Lung (tissue), 12 donors: ENCODE data around the gene NPDC1. TPM values are rescaled to one million over a fixed set of nuclear protein-coding genes. Genes with fewer than 3 reads are reported as not detected.
"Not testable (repeated sequence)": the region's sequence is repeated elsewhere in the genome, so short reads cannot be mapped to it uniquely, and the experiment has no call there.

Experiments
- ATAC-seq: fragments of 200-7000 bp; cut with Tn5 transposase; one replicate; pipeline ENCODE4 v1.9.1; 2020; ENCODE audit warnings: moderate number of reproducible peaks; ENCODE audit not compliant: insufficient read depth, low FRiP score
- DNase-seq, 3 donors: peaks; one replicate each; pipeline ENCODE4 v3.0.0-alpha.2; 2013 to 2017
- H3K27ac ChIP-seq, 2 donors: one replicate each; pipeline ENCODE4 v1.5.1; 2013; ENCODE audit warnings: mild to moderate bottlenecking in 2 of 2, moderate library complexity in 2 of 2, control low read depth in 1 of 2, inconsistent platforms in 1 of 2, low read depth in 1 of 2, low read length in 1 of 2
- H3K27me3 ChIP-seq, 3 donors: one replicate each; pipeline ENCODE4 v1.5.1; 2013; ENCODE audit warnings: low read length in 2 of 3; ENCODE audit not compliant: control insufficient read depth in 3 of 3, insufficient read depth in 3 of 3
- H3K36me3 ChIP-seq, 4 donors: one replicate each; pipeline ENCODE4 v1.5.1; 2013; ENCODE audit warnings: low read length in 4 of 4, mild to moderate bottlenecking in 1 of 4, moderate library complexity in 1 of 4; ENCODE audit not compliant: control insufficient read depth in 4 of 4, insufficient read depth in 4 of 4
- H3K4me1 ChIP-seq, 5 donors: one replicate each; pipeline ENCODE4 v1.5.1; 2013; ENCODE audit warnings: low read length in 5 of 5, mild to moderate bottlenecking in 2 of 5, moderate library complexity in 1 of 5; ENCODE audit not compliant: control insufficient read depth in 5 of 5, insufficient read depth in 5 of 5
- H3K4me3 ChIP-seq: one replicate; pipeline ENCODE4 v1.5.1; 2013; ENCODE audit warnings: mild to moderate bottlenecking, control low read depth, moderate library complexity
- H3K9ac ChIP-seq, 2 donors: one replicate each; pipeline ENCODE4 v1.5.1; 2013; ENCODE audit warnings: low read length in 2 of 2, control low read depth in 1 of 2; ENCODE audit not compliant: insufficient read depth in 1 of 2
- H3K9me3 ChIP-seq, 4 donors: one replicate each; pipeline ENCODE4 v1.5.1; 2013; ENCODE audit warnings: low read length in 3 of 4, mild to moderate bottlenecking in 1 of 4, moderate library complexity in 1 of 4; ENCODE audit not compliant: control insufficient read depth in 4 of 4, insufficient read depth in 3 of 4
- WGBS, 2 donors: extraction: QIAGEN DNeasy Blood & Tissue Kit; methylation state at CpG; one replicate each; pipeline ENCODE4 v1.1.7; 2013; 5-methylcytosine and 5-hydroxymethylcytosine counted together
- polyA plus RNA-seq, 2 donors: library from polyadenylated mRNA; stranded (reverse); fragments of 200-250 nt; gene quantifications; one replicate each; pipeline ENCODE4 v1.2.1, GENCODE V29; 2013
- total RNA-seq, 2 donors: library from RNA; depleted of rRNA in 1 of 2; stranded (reverse); fragments of >200 nt in 1 of 2; gene quantifications; one replicate each; pipeline ENCODE4 v1.2.1, GENCODE V29; 2014 to 2021
- TF ChIP-seq, protein P1 (sequence below): IDR thresholded peaks from 2 replicates; pipeline ENCODE4 v1.5.1; 2012; ENCODE audit warnings: mild to moderate bottlenecking; ENCODE audit errors: control extremely low read depth, extremely low read depth
- donor health status: control.
- donor health status: control.
- donor health status: Bipolar disorder and iron deficiency.
- donor health status: healthy.
- donor health status: DM: yes; HTN: yes; CAD: no.

The NPDC1 gene
- total and polyA plus RNA-seq, 4 donors = 28.7 to 99.3 (median 68.3) TPM

DNA sequence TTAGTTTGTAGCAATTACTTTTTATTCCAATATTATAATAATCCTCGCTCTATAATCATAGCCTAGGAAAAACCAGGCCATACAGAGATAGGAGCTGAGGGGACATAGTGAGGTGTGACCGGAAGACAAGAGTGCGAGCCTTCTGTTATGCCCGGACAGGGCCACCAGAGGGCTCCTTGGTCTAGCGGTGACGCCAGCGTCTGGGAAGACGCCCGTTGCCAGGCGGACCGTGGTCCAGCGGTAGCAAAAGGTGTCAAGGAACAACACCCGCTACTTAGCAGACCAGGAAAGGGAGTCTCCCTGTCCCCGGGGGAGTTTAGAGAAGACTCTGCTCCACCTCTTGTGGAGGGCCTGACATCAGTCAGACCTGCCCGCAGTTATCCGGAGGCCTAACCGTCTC lies 41.7 kb downstream of the NPDC1 start:
- H3K4me1 ChIP-seq, H3K4me3 ChIP-seq, H3K27ac ChIP-seq, H3K9me3 ChIP-seq, H3K36me3 ChIP-seq, H3K9ac ChIP-seq, H3K27me3 ChIP-seq, DNase-seq, ATAC-seq: not testable (repeated sequence)
- WGBS, 2 donors = 41 to 45% methylated on average over 17 of the region's 17 CpGs
- TF ChIP-seq, protein P1, sequence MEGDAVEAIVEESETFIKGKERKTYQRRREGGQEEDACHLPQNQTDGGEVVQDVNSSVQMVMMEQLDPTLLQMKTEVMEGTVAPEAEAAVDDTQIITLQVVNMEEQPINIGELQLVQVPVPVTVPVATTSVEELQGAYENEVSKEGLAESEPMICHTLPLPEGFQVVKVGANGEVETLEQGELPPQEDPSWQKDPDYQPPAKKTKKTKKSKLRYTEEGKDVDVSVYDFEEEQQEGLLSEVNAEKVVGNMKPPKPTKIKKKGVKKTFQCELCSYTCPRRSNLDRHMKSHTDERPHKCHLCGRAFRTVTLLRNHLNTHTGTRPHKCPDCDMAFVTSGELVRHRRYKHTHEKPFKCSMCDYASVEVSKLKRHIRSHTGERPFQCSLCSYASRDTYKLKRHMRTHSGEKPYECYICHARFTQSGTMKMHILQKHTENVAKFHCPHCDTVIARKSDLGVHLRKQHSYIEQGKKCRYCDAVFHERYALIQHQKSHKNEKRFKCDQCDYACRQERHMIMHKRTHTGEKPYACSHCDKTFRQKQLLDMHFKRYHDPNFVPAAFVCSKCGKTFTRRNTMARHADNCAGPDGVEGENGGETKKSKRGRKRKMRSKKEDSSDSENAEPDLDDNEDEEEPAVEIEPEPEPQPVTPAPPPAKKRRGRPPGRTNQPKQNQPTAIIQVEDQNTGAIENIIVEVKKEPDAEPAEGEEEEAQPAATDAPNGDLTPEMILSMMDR = peak; percentile 5

DNA sequence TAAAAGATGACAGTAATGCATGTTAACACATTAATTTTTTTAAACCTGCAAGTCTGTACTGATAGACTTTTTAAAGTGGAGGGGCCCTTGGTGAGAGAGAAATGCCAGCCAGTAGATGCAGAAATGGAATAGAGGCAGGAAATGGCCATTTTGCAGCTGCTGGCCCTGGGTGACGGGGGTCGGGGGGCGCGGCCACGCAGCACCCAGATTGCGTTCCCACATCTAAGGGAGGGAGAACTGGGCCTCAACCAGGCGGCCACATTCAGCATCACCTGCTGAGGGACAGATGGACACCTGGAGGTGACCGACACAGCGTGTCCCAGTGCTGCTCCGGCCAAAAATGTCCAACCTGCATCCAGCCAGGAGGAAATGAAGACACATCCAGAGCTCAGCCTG lies 43.3 kb downstream of the NPDC1 start:
- peaks cover 0 to 8% (median 0%) of the 10 kb centered on the region in 5 donors for H3K4me1 ChIP-seq
- ATAC-seq = no peak
- no peak overlapping the region for H3K4me3 ChIP-seq
- no peak for DNase-seq
- H3K9ac ChIP-seq = no peak overlapping the region
- peaks cover 0 to 2% (median 0%) of the 10 kb centered on the region in 4 donors for H3K9me3 ChIP-seq
- H3K27ac ChIP-seq = no peak overlapping the region
- H3K36me3 ChIP-seq = no peaks in the 10 kb centered on the region
- TF ChIP-seq, protein P1 = no peak
- WGBS, 2 donors = 88 to 92% methylated on average over 10 of the region's 10 CpGs
- H3K27me3 ChIP-seq = no peaks in the 10 kb centered on the region

DNA sequence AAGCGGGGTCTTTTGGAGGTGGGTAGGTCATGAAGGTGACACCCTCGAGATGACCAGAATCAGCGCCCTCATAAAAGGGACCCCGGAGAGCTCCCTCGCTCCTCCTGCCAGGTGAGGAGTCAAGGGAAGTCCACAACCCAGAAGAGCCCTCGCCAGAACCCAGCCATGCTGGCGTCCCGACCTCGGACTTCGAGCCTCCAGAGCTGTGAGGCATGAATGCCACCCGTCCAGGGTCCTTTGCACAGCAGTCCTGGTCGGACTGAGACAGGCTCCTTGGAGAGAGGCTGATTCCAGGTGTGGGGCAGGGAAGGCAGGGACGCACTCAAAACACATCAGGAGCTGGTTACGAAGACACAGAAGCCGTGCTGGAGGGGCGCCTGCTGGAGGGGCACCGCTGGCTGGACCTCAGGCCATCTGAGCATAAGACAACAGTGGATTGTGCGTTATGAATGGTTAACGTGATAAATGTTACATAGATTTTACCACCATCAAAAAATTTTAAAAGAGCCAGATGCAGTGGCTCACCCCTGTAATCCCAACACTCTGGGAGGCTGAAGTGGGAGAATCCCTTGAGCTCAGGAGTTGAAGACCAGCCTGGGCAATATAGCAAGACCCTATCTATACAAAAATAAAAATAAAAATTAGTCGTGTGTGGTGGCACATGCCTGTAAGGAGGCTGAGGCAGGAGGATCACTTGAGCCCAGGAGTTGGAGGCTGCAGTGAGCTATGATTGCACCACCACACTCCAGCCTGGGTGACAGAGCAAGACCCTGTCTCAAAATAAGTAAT lies 43.9 kb downstream of the NPDC1 start:
- H3K9me3 ChIP-seq = peaks cover 0 to 2% (median 0%) of the 10 kb centered on the region in 4 donors
- H3K4me3 ChIP-seq = no peak overlapping the region
- no peaks in the 10 kb centered on the region for H3K36me3 ChIP-seq
- WGBS, 2 donors = 86 to 94% methylated on average over 19 to 20 of the region's 20 CpGs
- H3K27ac ChIP-seq = no peak overlapping the region
- TF ChIP-seq, protein P1 = no peak
- no peaks in the 10 kb centered on the region for H3K27me3 ChIP-seq
- H3K9ac ChIP-seq = no peak overlapping the region
- ATAC-seq = no peak
- peaks cover 0 to 8% (median 3%) of the 10 kb centered on the region in 5 donors for H3K4me1 ChIP-seq
- DNase-seq = no peak
